COLO668 (cell line): ENCODE results near the gene SCLY.

ENCODE experiments used
- DNase-seq: peaks from one replicate; lab custom pipeline; 2025; ENCODE audit not compliant: unreplicated experiment; lab: John Stamatoyannopoulos, UW

The SCLY gene

GRCh38 chr2:238096311-238097011, 35.7 kb downstream of the SCLY start:
- no peak for DNase-seq

GRCh38 chr2:238097201-238097987, 36.6 kb downstream of the SCLY start:
- DNase-seq = no peak

- peak; percentile 81 for DNase-seq
These were observed 37.4 kb downstream of the SCLY start for GRCh38 chr2:238097988-238098871.

- DNase-seq = peak; percentile 19
These were observed 38.3 kb downstream of the SCLY start for GRCh38 chr2:238098901-238099713.

- no peak for DNase-seq
These were observed 38.9 kb downstream of the SCLY start for GRCh38 chr2:238099714-238100048.

GRCh38 chr2:238100049-238100820, 39.4 kb downstream of the SCLY start, which contains the start of gene ESPNL:
TSS of gene ESPNL (plus strand) at chr2:238100340. CDS start at chr2:238100420, 80 bp downstream.
- DNase-seq = peak; percentile 82

- DNase-seq = peak; percentile 34
These were observed 40.3 kb downstream of the SCLY start for GRCh38 chr2:238100821-238101771.

GRCh38 chr2:238101891-238102841, 41.4 kb downstream of the SCLY start:
- no peak for DNase-seq

- no peak for DNase-seq
These were observed 42.1 kb downstream of the SCLY start for GRCh38 chr2:238102865-238103264.

GRCh38 chr2:238103465-238104225, 42.8 kb downstream of the SCLY start:
- no peak for DNase-seq

- no peak for DNase-seq
These were observed 43.5 kb downstream of the SCLY start for GRCh38 chr2:238104226-238104690.

GRCh38 chr2:238104691-238105371, 44.0 kb downstream of the SCLY start:
- no peak for DNase-seq

GRCh38 chr2:238105506-238106338, 44.9 kb downstream of the SCLY start:
- DNase-seq = no peak

GRCh38 chr2:238106339-238106697, 45.5 kb downstream of the SCLY start:
- DNase-seq = no peak
